RWPE1 (cell line): ENCODE results near the gene PRKCQ.

ENCODE experiments used
- CTCF ChIA-PET: fragments of 350-600 bp; sonication (Branson Sonifier 250); formaldehyde crosslinking; extraction: SDS; loops from one replicate; lab custom pipeline; 2021; lab: Yijun Ruan, JAX
- POLR2A ChIA-PET: fragments of 400-600 bp; formaldehyde crosslinking; extraction: SDS; loops from one replicate; lab custom pipeline; 2020; ENCODE audit warnings: antibody characterized with exemption; ENCODE audit not compliant: low non-redundant PET; lab: Yijun Ruan, JAX
- DNase-seq: peaks from one replicate; pipeline ENCODE4 v3.0.0; 2012; ENCODE audit warnings: low spot score
- H3K27ac ChIP-seq: fragments of 450-650 bp; 2 replicates; pipeline ENCODE4 v1.5.1; 2017
- TF ChIP-seq, protein P1 (sequence below): fragments of 450-650 bp; conservative IDR thresholded peaks from 2 replicates; pipeline ENCODE4 v1.5.1; 2017; ENCODE audit warnings: low read depth, mild to moderate bottlenecking

PRKCQ gene

GRCh38 chr10:6542999-6543430, 37.1 kb downstream of the PRKCQ start:
- DNase-seq: no peak
- POLR2A ChIA-PET: interaction anchor here (0.6 kb wide), 1 partner anchor 348 kb away, joined by 4 read pairs; no protein-coding TSS in a partner anchor
- CTCF ChIA-PET: no interaction called here
- TF ChIP-seq, protein P1, sequence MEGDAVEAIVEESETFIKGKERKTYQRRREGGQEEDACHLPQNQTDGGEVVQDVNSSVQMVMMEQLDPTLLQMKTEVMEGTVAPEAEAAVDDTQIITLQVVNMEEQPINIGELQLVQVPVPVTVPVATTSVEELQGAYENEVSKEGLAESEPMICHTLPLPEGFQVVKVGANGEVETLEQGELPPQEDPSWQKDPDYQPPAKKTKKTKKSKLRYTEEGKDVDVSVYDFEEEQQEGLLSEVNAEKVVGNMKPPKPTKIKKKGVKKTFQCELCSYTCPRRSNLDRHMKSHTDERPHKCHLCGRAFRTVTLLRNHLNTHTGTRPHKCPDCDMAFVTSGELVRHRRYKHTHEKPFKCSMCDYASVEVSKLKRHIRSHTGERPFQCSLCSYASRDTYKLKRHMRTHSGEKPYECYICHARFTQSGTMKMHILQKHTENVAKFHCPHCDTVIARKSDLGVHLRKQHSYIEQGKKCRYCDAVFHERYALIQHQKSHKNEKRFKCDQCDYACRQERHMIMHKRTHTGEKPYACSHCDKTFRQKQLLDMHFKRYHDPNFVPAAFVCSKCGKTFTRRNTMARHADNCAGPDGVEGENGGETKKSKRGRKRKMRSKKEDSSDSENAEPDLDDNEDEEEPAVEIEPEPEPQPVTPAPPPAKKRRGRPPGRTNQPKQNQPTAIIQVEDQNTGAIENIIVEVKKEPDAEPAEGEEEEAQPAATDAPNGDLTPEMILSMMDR: no peak
- no peak overlapping the region for H3K27ac ChIP-seq

GRCh38 chr10:6539833-6540232, 40.2 kb downstream of the PRKCQ start:
- ChIA-PET POLR2A (no interaction called here), CTCF (no interaction called here)
- TF ChIP-seq, protein P1: no peak
- no peak for DNase-seq
- H3K27ac ChIP-seq: no peak overlapping the region

GRCh38 chr10:6537770-6538169, 42.3 kb downstream of the PRKCQ start:
- no peak for DNase-seq
- POLR2A ChIA-PET: no interaction called here
- CTCF ChIA-PET: interaction anchor here (0.6 kb wide), 3 partner anchors 87 to 1009 kb away, joined by 3 read pairs; no protein-coding TSS in a partner anchor
- H3K27ac ChIP-seq: no peak overlapping the region
- TF ChIP-seq, protein P1: no peak

DNA sequence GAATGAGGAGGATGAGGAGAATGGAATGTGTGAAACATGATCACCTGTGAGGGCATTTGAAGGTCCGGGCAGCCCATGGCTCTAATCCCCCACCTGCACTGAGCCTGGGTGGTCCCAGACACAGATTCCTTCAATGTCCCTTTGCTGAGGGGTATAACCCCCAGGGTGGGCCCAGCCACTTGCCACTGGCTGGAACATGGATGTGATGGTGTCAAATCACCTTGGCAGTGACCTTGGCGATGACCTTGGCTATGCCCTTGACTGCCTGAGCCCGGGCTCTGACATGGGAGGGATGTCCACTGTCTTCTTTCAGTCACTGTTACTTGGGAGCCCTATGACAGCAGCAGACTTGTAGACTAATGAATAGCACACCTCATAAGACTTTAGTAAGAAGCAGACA, 44.0 kb downstream of the PRKCQ start:
- TF ChIP-seq, protein P1: no peak
- no peak for DNase-seq
- ChIA-PET CTCF (no interaction called here), POLR2A (no interaction called here)
- H3K27ac ChIP-seq: no peak overlapping the region

- no peak overlapping the region for H3K27ac ChIP-seq
- TF ChIP-seq, protein P1: no peak
- no peak for DNase-seq
- POLR2A ChIA-PET: no interaction called here
- CTCF ChIA-PET: no interaction called here
Observed at GRCh38 chr10:6535156-6535764, 44.8 kb downstream of the PRKCQ start.

DNA sequence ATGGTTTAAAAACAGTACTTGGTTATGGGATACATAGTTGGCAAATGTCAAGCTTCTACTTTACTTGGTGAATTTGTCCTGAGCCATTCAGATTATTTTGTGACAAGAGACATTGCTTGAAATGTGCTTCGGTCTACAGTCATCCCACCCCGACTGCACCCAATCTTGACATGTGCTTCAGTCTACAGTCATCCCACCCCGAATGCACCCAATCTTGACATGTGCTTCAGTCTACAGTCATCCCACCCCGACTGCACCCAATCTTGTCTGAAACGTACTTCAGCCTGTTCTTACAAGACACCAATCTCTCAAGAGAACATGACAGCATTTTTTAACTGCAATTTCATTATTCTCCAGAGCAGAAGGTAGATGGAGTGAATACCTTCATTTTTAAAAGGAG, 47.8 kb downstream of the PRKCQ start:
- CTCF ChIA-PET: interaction anchor here (0.6 kb wide), 1 partner anchor 388 kb away, joined by 5 read pairs; no protein-coding TSS in a partner anchor
- H3K27ac ChIP-seq: no peak overlapping the region
- POLR2A ChIA-PET: no interaction called here
- TF ChIP-seq, protein P1: no peak
- no peak for DNase-seq
